Suppressor macrophage (primary cell): ENCODE results near the gene ACACB.
"Not testable (repeated sequence)": the region's sequence is repeated elsewhere in the genome, so short reads cannot be mapped to it uniquely, and the experiment has no call there.

Source experiments
- DNase-seq, 4 experiments: peaks; one replicate each; pipeline ENCODE4 v3.0.0-alpha.2; 2020 to 2022

ACACB gene

DNA sequence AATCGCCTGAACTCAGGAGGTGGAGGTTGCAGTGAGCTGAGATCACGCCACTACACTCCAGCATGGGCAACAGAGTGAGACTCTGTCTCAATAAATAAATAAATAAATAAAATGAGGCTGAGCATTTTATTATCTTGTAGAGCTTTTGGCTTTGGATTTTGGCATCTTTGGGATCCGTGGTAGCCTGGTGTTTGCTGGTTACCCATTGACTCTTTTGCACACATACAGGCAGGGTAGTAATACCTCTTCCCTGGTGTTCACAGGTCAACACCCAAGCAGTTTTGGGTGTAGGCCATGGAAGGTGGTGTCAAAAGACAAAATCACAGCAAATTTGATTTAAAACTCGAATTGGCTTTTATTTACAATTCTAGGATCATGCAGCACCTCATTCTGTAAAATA, 27.8 kb downstream of the ACACB start:
- DNase-seq: no peak

DNA sequence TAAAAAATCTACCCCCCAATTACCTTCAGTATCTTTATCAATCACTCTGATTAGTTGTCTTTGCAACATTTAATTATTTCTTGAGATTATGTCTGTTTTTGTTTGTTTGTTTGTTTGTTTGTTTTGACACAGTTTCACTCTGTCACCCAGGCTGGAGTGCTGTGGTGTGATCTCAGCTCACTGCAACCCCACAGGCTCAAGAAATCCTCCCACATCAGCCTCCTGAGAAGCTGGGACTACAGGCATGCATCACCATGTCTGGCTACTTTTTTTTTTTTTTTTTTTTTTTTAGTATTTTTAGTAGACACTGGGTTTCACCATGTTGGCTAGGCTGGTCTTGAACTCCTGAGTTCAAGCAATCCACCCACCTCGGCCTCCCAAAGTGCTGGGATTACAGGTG, 30.7 kb downstream of the ACACB start:
- peak in 3 of 4 experiments; percentile 35 to 53 (median 45) for DNase-seq

DNA sequence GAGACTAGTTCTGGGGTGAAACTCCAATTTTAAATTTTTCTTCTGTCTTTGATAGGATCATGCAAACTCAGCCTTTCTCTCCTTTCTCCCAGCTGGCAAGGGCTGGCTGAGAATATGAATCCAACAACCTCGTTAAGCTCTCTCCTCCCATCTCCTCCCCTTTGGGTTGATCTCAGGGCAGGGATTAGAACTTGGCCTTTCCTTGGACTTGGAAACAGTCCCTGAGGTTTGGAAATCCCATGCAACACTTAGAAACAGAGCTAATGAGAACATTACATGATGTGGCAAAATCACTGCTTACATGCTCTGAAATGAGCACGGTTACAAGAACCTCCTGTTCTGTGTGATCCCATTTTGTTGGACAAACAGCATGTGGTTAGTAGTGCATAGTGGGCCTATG, 31.6 kb downstream of the ACACB start:
- no peak for DNase-seq

DNA sequence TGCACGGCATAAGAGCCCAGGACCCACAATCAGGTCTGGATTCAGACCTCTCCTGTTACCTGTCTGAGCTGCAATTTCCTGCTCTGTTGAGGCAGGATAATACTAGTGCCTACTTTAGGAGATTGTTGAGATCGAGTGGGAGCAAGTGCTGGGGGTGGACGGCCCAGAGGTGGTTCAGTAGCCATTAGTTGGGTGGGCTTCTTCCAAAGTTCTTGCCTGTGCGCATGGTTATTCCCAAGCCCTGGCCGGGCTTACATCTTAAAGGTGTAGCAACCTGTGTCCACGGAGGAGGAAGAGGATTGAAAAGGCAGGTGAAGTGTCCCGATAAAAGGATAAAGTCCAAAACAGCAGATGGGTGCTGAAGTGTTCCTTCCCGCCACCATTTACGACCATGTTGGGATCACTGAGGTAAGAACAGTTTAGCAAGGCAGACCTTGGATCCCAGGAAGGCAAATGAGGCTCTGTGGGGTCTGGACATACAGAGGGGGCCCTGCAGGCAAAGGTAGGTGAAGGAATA, 33.8 kb downstream of the ACACB start:
- no peak for DNase-seq

DNA sequence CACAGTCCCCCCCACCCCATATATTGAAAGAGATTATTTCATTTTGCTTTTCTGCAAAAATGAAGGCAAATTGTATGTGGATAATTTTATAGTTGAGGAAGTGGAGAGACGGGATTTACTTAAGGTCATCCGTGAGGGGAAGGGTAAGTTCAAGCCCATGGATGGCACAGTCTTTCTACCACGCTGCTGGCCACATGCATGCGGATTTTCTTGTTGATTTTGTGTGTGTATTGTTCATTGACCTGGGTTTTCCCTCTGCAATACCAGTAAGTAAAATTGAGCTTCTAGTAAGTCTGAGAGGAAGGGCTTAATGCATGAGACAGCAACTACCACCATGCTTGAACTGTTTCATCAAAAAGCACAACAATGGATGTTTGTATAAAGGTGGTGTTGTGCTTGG, 35.1 kb downstream of the ACACB start:
- no peak for DNase-seq

DNA sequence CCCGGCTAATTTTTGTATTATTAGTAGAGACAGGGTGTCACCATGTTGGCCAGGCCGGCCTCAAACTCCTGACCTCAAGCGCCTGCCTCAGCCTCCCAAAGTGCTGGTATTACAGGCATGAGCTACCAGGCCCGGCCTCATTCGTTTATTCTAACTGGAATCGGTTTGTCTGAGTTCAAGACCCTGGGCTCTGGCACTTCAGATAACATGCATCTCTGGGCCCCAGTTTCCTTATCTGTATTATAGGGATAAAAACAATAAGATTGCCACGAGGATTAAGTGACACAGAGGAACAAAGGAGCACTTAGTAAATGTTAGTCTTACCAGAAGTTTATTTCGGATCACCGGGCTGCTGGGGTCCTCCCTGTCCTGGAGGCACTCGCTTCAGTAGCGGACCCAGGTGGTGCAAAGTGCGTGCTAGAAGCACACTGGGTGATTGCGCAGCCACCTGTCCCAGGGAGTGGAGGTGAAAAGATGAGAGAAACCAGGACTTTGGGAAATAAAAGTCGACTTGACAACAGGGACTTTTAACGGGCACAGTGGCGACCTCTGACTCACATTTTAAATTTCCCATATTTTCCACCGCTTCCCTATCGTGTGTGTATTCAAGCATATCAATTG, 37.5 kb downstream of the ACACB start:
- no peak for DNase-seq

DNA sequence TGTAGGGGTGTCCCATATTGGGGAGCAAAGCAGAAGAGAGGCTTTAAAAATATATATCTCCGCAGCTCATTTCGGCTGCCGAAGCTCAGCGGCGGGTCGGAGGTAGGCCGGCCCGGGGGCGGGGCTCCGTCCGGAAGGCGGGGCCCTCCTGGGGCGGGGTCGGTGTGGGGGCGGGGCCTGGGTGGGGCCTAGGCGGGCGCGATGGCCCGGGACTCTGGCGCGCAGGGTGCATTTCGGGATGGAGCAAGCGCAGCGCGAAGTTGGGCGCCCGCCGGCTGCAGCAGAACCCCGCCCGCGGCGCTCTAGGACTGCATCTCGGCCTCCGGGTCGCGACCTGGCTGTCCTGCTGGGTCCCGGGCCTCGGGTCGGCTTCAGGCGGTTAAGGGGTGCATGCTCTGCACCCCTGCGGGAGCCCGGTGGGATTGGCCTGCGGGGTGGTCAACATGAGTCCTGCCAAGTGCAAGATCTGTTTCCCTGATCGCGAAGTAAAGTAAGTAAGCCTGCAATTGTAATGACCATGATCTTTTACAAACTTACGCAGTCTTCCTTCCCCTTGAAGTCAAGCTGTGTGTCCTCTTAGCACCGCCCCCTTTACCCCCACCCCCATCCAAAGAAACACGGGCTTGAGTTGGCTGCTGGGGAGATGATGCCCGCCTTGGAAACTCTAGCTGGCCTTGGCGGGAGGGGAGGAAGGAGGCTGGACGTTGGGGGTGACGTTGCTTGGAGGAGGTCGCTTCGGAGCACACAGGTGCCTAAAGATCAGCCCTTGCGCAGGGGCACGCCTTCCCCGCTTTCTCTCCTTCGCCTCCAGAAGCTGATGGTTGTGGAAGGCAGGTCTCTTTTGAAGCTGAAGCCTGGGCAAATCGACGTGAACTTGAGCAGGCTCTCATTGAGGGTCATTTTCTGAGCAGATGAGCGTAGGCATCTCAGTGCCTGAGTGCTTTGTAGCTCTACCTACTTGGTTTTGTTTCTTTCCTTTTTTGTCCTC, 38.4 kb downstream of the ACACB start:
- peak; percentile 81 to 95 (median 90) for DNase-seq

DNA sequence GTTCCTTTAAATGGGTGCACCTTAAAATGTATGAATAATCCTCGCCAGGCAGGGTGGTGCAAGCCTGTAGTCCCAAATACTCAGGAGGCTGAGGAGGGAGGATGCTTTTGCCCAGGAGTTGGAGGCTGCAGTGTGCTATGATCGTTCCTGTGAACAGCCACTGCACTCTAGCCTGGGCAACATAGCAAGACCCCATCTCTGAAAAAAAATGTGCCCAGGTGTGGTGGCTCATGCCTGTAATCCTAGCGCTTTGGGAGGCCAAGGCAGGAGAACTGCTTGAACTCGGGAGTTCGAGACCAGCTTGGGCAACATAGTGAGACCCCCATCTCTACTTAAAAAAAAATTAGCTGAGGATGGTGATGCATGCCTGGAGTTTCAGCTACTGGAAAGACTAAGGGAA, 39.6 kb downstream of the ACACB start:
- no peak for DNase-seq

DNA sequence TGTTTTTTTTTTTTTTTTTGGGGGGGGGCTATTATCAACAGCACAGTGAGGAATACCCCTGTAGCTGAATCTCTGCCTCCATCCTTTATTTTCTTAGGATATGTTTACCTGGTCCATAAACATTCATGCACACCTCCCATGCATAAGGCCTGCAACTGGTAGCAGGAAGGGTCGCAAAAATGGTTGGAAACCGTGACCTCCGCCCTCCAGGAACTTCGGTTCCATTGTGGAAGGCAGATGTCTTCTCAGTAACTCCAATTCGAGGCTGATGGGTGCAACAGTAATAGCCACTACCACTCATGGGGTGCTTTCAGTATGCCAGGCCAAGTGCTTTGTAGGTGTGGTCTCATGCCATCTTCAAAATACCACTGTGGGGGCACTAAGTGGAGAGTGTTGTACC, 40.2 kb downstream of the ACACB start:
- DNase-seq: no peak

DNA sequence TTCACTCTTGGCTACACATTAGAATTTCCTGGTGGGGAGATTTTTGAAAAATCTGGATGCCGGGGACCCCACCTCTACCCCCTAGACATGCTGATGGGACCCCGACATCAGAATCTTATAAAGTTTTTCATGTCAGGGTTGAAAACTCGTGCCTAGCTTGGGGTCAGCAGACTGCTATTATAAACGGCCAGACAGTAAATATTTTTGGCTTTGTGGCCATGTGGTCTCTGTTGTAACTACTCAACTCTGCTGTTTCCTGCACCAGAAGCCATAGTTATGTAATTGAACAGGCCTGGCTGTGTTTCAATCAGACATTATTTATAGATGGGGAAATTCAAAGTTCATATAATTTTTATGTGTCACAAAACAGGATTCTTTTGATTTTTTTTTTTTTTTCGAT, 41.6 kb downstream of the ACACB start:
- DNase-seq: peak in 1 of 4 experiments; percentile 58

DNA sequence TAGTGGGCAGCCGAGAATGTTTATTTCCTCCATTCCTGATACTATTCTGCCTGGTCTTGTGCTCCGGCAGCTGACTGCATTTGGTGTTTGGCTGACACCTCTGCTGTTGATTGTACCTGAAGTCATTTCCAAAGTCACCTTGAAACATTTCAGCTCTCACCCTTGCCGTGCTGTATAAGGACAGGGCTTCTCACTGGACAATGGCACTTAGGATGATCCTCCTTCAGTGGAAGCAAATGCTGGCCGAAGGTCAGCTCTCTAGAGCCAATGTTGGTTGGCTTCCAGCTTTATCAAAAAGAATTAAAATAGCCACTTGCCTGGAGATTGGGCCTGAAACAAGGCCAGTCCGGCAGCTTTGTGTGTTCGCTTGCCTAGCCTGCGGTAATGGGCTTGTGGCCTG, 44.0 kb downstream of the ACACB start:
- no peak for DNase-seq

DNA sequence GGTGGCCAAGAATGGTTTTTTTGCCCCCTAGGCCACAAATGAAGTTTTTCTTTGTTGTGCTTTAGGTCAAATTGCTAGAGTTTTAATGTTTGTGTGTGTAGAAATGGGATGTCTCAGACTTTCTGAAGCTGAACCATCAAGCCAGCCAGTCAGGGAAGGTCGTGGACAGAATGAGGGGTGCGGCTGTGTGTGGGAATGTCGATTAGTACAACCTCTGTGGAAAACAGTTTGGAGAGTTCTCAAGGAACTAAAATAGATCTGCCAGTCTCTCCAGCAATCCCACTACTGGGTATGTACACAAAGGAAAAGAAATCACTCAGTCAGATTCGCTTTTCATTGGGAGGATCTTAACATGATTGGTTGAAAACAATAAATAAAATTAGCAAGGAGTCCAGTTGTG, 44.5 kb downstream of the ACACB start:
- no peak for DNase-seq

DNA sequence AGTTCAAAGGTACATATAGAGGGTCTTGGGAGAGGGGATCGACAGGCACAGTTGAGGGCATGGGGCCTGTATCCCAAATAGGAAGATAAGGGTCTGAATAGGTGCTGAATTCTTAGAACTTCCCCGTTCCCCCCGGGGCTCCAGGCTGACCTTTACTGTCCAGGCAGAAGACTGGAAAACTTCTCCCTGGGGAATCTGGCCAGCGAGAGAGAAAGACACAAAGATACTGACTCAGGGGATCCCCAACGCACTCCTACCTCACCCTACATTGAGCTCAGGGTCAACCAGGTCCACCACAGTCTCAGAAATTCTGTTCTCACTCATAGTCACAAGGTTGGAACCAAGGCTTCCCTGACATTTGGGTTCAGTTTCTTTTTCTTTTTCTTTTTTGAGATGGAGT, 46.2 kb downstream of the ACACB start:
- no peak for DNase-seq

DNA sequence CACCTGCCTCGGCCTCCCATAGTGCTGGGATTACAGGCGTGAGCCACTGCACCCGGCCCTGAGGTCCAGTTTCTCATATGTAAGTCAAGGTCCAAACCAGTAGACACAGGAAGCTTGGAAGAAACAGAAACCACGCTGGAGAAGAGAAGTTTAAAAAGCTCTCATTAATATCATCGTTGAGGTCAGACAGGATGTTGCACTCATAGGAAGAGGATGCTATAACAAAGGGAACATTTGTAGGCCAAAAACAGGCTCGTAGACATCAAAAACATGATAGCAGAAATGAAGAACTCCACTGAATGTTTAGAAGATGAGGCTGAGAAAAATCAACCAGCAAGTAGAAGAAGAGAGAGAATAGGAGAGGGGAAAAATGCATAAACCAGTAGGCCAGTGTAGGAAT, 46.8 kb downstream of the ACACB start:
- no peak for DNase-seq

DNA sequence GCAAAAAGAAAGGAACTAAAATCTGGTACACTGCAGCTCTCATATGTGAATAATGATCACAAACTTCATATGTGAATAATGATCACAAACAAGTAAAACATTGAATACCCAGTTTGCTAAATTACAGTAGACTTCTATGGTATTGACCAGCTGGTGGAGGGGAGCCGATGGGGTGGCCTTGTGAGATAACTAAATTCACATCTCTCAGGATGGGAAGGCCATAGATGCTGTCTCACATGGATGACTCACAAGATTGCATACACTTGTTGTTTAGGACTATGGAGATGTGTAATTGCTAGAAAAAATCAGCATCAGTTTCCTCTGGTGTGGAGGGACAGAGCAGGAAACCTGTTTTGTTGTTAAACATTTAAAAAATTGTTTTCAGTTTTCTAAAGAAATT, 49.2 kb downstream of the ACACB start:
- no peak for DNase-seq

DNA sequence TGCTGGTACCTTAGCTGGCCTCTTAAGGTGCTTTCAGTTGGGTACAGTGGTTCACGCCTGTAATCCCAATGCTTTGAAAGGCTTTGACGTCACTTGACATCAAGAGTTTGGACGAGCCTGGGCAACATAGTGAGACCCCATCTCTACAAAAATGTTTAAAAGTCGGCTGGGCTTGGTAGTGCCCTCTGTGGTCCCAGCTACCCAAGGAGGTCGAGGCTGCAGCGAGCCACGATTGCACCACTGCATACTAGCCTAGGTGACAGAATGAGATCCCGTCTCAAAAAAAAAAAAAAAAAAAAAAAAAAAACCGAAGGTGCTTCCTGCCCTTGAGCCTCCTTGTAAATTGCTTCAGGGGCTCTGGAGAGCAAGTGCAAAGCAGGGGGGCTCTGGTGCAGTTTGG, 50.0 kb downstream of the ACACB start:
- no peak for DNase-seq

DNA sequence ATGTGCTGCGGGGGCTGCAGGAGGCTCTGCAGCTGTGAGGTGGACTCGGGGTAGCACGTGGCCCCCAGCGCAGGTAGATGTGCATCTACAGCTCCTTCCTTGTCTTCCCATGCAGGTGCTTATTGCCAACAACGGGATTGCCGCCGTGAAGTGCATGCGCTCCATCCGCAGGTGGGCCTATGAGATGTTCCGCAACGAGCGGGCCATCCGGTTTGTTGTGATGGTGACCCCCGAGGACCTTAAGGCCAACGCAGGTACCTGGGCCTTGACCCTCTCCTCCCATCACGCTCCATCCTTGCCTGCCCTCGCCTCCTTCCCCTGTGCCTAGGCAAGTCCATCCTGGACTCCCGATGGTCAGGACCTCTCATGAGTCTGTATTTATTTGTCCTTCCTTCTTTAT, 51.4 kb downstream of the ACACB start:
- DNase-seq: no peak

DNA sequence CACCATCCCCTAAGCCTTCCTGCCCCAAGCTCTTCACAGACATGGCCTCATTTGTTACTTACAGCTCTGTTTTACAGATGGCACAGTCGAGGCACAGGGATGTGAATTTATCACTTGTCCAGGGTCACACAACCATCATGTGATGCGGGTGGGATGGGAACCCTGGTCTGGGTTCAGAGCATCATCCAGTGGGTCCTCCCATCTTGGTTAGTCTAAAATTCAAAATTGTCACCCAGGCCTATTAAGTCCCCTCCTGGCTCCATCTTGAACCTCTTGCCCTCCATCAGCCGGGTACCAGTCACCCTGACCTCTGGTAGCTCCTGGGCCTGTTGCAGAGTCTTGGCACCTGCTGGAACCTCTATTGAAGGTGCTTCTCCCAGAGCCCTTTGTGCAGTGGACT, 52.9 kb downstream of the ACACB start:
- DNase-seq: no peak

DNA sequence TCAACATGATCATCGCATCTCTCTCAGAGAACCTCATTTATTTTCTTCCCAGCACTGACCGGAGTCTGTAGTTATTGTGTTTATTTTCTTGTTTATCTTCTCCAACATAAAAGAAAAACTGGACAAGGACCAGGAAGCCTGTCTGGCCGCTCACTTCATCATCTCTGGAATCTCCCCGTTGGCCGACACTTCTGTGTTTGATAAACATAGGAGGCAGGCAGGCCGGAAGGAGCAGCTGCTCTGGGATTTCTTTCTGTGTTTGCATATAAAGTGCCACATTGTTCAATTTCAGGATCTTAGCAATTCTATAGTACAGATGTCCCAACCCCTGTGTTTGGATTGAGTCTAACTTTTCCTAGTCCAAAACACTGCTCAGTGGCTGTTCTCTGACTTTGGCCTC, 53.3 kb downstream of the ACACB start:
- no peak for DNase-seq

DNA sequence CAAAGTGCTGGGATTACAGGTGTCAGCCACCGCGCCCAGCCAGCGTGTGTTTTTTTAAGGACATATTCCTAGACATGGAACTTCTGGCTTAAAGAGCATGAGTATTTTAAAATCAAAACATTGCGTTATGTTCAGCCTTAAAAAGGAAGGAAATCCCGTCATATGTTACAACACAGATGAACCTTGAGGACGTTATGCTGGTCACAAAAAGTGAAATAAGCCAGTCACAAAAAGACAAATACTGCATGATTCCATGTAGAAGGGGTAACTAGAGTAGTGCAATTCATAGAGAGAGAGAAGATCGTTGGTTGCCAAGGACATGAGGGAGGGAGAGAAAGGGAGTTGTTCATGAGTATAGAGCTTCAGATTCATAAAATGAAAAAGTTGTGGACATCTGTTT, 53.9 kb downstream of the ACACB start:
- DNase-seq: peak; percentile 22 to 79 (median 56)

DNA sequence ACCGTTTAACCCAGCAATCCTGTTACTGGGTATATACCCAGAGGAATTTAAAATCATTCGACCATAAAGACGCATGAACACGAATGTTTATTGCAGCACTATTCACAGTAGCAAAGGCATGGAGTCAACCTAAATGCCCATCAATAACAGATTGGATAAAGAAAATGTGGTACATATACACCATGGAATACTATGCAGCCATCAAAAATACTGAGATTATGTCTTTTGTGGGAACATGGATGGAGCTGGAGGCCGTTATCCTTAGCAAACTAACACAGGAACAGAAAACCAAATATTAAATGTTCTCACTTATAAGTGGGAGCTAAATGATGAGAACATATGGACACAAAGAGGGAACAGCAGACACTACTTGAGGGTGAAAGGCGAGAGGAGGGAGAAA, 56.4 kb downstream of the ACACB start:
- not testable (repeated sequence) for DNase-seq

DNA sequence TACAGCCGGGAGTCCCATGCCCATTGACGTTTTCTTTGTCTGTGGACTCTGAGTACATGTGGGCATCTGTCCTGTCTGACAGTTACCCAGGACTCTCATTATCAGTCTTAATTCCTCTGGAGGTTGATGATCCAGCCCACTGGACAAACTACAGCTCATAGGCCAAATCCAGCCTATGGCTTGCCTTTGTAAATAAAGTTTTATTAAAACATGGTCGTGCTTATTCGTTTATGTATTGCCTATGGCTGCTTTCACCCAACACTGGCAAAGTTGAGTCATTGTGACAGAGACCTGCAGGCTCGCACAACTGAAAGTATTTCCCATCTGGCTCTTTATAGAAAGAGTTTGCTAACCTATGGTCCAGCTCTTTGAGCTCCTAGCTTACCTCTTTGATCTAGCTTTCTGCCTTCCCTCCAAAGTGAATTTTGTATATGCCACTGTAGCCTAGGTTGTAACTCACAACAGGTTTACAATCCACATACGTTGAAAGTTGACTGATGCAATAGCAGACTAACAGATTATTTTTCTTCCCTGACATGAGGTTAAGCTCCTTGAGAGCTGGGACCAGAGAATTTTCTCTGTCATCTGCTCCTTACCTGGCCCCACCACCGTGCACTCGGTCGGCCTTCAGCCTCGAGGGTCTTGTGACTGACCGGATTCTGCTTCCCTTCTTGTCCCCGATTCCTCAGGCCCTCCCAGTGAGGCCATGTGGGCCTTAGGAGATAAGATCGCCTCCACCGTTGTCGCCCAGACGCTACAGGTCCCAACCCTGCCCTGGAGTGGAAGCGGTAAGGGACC, 57.3 kb downstream of the ACACB start:
- DNase-seq: no peak

DNA sequence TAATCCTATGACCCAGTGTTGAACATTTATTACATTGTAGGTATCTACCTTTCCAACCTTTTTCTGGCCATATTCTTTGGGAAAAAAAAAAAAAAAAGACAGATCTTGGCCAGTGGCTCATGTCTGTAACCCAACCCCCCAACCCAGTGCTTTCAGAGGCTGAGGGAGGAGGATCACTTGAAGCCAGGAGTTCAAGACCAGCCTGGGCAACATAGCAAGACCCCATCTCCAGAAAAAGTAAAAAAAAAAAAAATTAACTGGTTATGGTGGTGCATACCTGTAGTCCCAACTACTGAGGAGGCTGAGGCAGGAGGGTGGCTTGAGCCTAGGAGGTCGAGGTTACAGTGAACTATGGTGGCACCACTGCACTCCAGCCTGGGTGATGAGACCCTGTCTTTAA, 58.1 kb downstream of the ACACB start:
- no peak for DNase-seq
